ENCODE results near the gene FOXC1.

The FOXC1 gene
- 0 to 0.04 (median 0) reads per million in 3 experiments for total RNA-seq

GRCh38 chr6:1609648-1610496 lies at the start of gene FOXC1:
TSS of gene FOXC1 (plus strand) at chr6:1609915. CDS start at chr6:1610446, 531 bp downstream.
- no peak for DNase-seq

- DNase-seq: no peak
These were observed 49.2 kb upstream of the FOXC1 start for GRCh38 chr6:1560281-1561058.

DNA sequence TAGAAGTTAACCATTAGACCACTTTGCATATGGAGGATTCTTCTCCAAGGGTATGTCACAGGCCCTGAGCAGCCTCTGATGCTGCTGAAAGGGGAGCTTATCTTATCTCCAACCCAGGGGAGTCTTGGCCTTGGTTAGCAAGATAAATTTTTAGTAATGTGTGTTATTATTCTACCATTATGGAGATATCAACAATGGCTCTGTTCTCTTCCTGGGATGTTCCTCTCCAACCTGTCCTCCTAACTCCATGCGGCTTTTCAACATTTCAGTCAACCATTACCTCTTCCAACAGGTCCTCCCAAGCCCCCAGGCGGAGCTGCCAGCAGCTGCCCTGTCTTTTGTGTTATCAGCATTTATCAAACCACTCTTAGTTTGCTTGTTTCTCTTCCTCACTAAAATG lies 48.4 kb upstream of the FOXC1 start:
- no peak for DNase-seq

GRCh38 chr6:1562171-1562955 lies 47.4 kb upstream of the FOXC1 start:
- no peak for DNase-seq

DNA sequence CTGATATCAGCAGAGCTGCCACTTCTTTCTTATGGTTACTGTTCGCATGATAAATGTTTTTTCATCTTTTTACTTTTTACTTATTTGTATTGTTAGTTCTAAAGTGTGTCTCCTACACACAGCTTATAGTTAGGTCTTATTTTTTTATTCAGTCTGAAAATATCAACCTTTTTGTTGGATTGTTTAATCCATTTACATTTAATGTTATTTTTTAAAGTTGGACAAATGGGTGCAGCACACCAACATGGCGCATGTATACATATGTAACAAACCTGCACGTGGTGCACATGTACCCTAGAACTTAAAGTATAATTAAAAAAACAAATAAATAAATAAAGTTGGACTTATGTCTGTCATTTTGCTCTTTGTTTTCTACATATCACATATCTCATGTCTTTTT lies 40.3 kb upstream of the FOXC1 start:
- no peak for DNase-seq

DNA sequence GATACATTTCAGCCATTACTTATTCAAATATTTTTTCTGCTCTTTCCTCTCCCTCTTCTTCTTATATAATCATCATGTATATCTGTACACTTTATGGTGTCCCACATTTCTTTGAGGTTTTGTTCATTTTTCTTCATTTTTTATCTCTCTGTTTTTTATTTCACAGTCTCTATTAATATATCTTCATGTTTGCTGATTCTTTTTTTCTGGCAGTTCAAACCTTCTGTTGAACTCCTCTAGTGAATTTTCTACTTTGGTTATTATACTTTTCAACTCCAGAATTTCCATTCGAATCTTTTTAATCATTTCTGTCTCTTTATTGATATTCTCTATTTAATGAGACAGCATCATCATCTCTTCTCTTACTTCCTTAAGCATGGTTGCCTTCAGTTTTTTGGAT lies 38.9 kb upstream of the FOXC1 start:
- DNase-seq: no peak

- DNase-seq: no peak
These were observed 36.8 kb upstream of the FOXC1 start for GRCh38 chr6:1572892-1573291.

DNA sequence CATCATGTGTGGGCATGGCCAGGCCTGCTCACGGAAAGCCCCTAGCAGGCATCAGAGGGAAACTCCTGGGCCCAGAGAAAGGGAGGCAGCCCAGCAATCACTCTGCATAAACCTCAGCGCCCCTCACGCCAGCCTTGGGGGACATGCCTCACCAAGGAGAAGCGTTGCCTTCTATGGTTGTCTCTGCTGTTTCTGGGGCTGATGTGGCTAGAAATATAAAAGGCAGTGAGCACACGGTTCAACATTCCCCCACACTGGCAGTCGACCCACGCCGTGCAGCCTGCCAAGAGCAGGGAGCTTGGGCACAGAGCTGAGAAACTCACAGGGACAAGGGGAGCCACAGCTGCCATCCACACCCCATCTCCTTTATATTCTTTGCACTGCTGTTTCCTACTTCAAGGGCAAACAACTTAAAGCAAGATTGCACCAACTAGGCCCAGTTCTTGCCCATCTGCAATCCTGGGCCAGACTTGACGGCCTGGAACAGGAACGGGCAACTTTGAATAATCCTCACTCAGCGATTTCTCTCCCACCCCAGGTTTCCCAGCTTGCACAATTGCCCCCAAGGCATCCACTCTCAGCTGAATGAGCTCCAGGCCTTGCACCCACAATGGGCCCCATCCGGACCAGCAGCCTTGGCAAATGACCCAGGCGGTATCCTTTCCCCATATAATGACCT lies 35.5 kb upstream of the FOXC1 start:
- DNase-seq: no peak

- DNase-seq: no peak
These were observed 34.9 kb upstream of the FOXC1 start for GRCh38 chr6:1574890-1575209.

GRCh38 chr6:1575210-1576041 lies 34.3 kb upstream of the FOXC1 start:
- DNase-seq: no peak

DNA sequence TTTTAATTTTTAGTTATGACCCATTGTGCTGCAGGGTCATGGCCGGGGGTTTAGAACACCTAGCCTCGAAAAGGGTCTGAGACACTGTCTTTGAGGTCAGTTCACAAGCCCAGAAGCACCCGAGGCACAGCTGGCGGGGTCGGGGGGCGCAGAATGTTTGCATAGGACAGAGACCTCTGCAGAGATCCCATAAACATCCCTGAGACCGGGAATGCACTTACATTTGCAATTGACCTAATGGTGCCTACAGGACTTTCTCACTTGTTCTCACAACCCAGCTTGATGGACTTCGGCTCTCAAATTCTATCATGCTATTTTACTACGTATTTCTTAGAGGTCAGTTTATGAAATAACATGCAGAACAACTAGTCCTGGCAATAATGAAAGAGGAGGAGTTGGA lies 33.5 kb upstream of the FOXC1 start:
- DNase-seq: no peak

DNA sequence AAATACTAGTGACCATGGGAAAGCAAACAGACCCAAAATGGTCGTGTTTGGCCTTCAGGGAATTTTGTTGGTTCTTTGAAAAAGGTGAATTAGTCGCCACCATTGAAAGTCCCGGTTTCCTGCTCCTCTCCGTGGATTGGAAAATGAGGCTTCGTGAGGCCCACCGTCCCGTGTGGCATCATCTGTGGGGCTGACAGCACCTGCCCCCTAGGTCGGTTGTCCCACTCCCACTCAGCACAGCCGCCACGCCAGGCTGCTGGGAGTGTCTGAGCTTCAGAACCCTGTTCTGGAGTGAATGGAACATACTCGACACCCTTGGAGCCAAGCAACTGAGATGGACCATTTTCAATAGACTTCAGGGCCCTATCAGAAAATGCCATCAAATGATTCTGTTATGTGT lies 33.0 kb upstream of the FOXC1 start:
- DNase-seq: no peak

DNA sequence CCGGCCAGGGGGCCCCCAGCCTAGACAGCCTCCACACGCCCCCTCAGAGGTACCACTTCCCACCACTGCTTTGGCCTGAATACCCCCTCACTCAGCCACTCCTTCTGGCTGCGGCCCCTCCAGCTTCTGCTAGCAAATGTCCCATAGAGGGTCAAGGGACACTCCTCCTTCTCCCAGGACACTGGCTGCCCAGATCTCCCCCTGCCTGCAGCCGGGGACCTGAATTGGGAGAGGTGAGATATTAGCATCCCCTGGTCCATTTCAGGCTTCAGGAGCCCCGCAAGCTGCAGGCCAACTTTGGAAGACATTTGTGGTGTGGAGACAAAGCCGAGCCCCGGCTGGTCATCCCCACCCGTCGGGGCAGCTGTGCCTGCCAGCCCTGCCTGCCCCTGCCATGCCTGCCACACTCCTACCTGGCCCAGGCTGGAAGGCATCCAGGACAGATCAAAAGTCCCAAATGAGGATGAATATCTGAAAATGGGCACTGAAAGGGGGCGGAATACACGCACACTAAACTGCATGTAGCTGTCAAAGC lies 32.5 kb upstream of the FOXC1 start:
- DNase-seq: no peak

- DNase-seq: no peak
These were observed 31.6 kb upstream of the FOXC1 start for GRCh38 chr6:1577896-1578745.

DNA sequence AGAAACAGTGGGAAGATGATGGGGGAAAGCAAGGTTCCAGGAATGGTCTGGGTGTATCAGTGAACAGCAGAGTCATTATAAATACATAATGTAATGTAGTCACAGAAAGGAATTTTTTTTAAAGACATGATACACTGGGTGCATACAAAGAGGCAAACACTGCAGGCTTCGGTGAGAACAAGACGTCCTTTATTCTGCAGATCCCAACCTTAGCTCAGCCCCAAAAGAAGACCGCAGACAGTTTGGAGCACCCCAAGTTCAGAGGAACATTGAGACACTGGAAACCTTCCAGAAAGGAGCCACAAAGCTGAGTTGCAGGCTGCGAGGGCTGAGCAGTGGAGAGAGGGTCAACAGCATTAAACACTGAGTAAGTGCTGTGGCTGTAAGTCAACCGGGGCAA lies 30.6 kb upstream of the FOXC1 start:
- no peak for DNase-seq

GRCh38 chr6:1580109-1580508 lies 29.6 kb upstream of the FOXC1 start:
- no peak for DNase-seq

DNA sequence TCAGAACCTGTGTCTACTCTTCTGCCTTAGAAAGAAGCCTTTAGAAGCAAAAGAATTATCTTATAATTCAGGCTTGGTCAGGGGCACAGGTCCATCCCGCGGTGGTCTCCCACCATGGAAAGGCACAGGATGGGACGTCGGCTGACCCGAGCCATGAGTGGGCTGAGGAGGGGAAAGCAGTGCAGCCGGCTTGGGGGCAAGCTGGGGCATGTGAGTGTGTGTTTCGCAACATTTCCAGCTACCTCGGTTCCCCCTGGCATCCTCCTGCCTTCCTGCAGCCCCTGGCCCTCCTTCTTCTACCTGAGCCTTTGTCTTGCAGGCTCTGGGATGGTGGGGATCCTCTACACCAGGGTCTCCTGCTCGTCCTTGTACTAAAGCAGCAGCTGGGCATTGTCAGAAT lies 29.1 kb upstream of the FOXC1 start:
- DNase-seq: no peak

GRCh38 chr6:1581120-1581991 lies 28.4 kb upstream of the FOXC1 start:
- no peak for DNase-seq

DNA sequence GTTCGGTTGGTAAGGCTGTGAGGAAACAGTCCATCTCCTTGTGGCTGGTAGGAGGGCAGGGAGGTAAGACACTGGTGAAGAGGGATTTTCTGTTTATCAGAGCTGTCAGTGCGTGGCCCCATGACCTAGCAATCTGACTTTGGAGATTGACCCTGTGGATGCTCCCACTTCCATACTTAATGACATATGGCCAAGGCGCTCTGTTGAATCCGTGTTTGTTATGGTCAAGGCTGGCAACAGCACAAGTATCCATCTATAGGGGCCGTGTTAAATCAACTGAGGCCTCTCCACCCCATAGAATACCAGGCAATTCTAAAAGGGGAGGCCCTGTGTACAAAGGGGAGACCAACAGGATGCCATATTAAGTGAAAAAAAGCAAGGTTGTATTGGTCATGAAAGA lies 25.6 kb upstream of the FOXC1 start:
- DNase-seq: no peak
